H1 (cell line): ENCODE data around the gene COBLL1. TPM values are rescaled to one million over a fixed set of nuclear protein-coding genes. Genes with fewer than 3 reads are reported as not detected.

Source experiments
- CBX5 ChIP-seq: fragments of 300-800, 300-1000 bp; sonication (generic); IDR thresholded peaks from 2 replicates; pipeline ENCODE4 v1.7.1; 2016; ENCODE audit warnings: antibody characterized with exemption, low read length, low read depth
- CHD1 ChIP-seq: IDR thresholded peaks from 2 replicates; pipeline ENCODE4 v1.6.1; 2012; ENCODE audit warnings: low read depth, low read length, improper control_type of control experiment
- CTBP2 ChIP-seq: IDR thresholded peaks from 2 replicates; pipeline ENCODE4 v1.7.0; 2011; ENCODE audit warnings: borderline replicate concordance, mild to moderate bottlenecking, moderate library complexity, mixed read lengths, low read length; ENCODE audit not compliant: insufficient read depth, insufficient read length
- KDM5A ChIP-seq: fragments of 200-600 bp; IDR thresholded peaks from 2 replicates; pipeline ENCODE4 v1.7.1; 2012; ENCODE audit warnings: mild to moderate bottlenecking, low read length, inconsistent platforms, mixed read lengths
- POU5F1 ChIP-seq: IDR thresholded peaks from 2 replicates; pipeline ENCODE4 v1.6.1; 2011; ENCODE audit warnings: low read depth, mild to moderate bottlenecking, low read length, moderate library complexity
- SAP30 ChIP-seq: fragments of 300-600 bp; sonication (generic); IDR thresholded peaks from 2 replicates; pipeline ENCODE4 v1.7.1; 2012; ENCODE audit warnings: low read length, moderate library complexity, mild to moderate bottlenecking, inconsistent platforms; ENCODE audit not compliant: insufficient read depth, insufficient replicate concordance
- YY1 ChIP-seq: IDR thresholded peaks from 2 replicates; pipeline ENCODE4 v1.6.1; 2011; ENCODE audit warnings: low read depth, mild to moderate bottlenecking, low read length
- ZNF274 ChIP-seq: IDR thresholded peaks from 2 replicates; pipeline ENCODE4 v1.7.0; 2012; ENCODE audit warnings: low read length, borderline replicate concordance; ENCODE audit errors: extremely low read depth
- polyA plus RNA-seq, 7 experiments: library from polyadenylated mRNA; depleted of rRNA in 3 of 7; stranded (reverse) in 5 of 7; unstranded in 2 of 7; fragments of >200 nt in 5 of 7; fragments of 200-250 nt in 2 of 7; gene quantifications; 1 replicate in 5 of 7; 2 replicates in 1 of 7; 4 replicates in 1 of 7; pipeline versions ENCODE4 v1.2.1 to v1.2.3, GENCODE V29; 2011 to 2013; ENCODE audit warnings: missing spikeins in 2 of 7, mixed read lengths in 2 of 7
- total RNA-seq: library from RNA; stranded (reverse); fragmentation: NEBNext Ultra II Directional; extraction: Animal tissue kit (Norgen Biotek cat#: 25700); gene quantifications from 2 replicates; pipeline ENCODE4 v1.2.1, GENCODE V29; 2021
- TF ChIP-seq, protein P1 (sequence below): IDR thresholded peaks from 2 replicates; pipeline ENCODE4 v1.6.1; 2012; ENCODE audit warnings: inconsistent platforms
- TF ChIP-seq, protein P2 (sequence below): IDR thresholded peaks from 2 replicates; pipeline ENCODE4 v1.6.1; 2012; ENCODE audit warnings: low read length, inconsistent platforms

COBLL1 gene
- total and polyA plus RNA-seq, 2 of the 8 experiments (the other 6 are each of a cell fraction or from before 2014, with no cell fraction given), result 2.2 to 6.2 TPM

DNA sequence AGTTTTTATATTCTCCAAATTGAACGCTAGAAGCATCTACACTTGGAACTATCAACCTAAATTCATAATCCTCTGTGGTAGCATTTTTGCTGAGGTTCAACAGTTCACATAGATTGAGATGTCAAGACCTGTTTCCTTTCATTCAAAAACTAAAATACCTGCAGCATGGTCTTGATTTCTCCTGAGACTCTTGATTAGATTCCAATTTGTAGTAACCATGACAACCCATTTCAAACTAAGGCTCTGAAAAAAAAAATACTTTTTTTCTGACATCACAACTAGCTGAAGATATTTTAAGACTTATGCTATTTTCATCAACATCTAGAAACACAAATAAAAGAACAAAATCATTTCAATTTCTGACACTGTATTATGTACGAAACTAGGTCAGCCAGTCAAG is 29.8 kb downstream of the COBLL1 start (continued):
- TF ChIP-seq, protein P1, sequence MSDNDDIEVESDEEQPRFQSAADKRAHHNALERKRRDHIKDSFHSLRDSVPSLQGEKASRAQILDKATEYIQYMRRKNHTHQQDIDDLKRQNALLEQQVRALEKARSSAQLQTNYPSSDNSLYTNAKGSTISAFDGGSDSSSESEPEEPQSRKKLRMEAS, result no peak
- TF ChIP-seq YY1 (no peak), CHD1 (no peak), SAP30 (no peak), KDM5A (no peak), POU5F1 (no peak), CBX5 (no peak), ZNF274 (no peak), CTBP2 (no peak)
- TF ChIP-seq, protein P2, sequence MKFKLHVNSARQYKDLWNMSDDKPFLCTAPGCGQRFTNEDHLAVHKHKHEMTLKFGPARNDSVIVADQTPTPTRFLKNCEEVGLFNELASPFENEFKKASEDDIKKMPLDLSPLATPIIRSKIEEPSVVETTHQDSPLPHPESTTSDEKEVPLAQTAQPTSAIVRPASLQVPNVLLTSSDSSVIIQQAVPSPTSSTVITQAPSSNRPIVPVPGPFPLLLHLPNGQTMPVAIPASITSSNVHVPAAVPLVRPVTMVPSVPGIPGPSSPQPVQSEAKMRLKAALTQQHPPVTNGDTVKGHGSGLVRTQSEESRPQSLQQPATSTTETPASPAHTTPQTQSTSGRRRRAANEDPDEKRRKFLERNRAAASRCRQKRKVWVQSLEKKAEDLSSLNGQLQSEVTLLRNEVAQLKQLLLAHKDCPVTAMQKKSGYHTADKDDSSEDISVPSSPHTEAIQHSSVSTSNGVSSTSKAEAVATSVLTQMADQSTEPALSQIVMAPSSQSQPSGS, result no peak
